Superior temporal gyrus (tissue), 1 donor: ENCODE data around the gene GOLGA8B.
"Not testable (repeated sequence)": the region's sequence is repeated elsewhere in the genome, so short reads cannot be mapped to it uniquely, and the experiment has no call there.

Experiments
- DNase-seq: peaks from one replicate; pipeline ENCODE4 v3.0.0-alpha.2; 2016; ENCODE audit errors: extremely low spot score

GOLGA8B gene

GRCh38 chr15:34598799-34599585 lies 15.5 kb upstream of the GOLGA8B start:
- DNase-seq = no peak

GRCh38 chr15:34597316-34597715 lies 13.9 kb upstream of the GOLGA8B start:
- DNase-seq = no peak

DNA sequence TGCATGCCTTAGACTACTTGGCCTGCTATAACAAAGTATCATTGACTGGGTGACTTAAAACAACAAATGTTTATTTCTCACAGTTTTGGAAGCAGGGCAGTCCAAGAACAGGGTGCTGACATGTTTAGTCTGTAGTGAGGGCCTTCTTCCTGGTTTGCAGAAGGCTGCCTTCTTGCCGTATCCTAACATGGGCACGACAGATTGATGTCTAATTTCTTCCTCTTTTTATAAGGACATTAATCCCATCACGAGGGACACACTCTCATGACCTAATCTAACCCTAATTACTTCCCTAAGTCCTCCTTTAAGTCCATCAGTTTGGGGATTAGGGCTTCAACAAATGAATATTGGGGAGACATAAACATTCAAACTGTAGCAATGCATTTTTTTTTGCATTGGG lies 10.9 kb upstream of the GOLGA8B start:
- DNase-seq = no peak

DNA sequence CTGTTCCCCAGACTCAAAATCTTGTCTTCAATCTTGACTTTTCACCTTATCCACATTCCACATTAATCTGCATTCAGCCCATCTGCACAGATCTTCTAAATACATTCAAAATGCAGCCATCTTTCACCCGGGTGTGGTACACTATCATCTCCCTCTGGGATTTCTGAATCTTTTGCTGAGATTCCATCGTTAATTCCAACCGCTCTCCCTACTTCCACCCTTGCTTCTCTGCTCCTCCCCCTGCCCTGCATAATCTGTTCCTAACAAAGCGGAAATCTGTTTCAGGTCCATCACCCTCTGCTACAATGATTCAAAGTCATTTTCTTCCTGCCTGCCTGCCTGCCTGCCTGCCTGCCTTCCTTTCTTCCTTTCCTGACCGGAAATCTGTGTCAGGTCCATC lies 7.9 kb upstream of the GOLGA8B start:
- DNase-seq = no peak

DNA sequence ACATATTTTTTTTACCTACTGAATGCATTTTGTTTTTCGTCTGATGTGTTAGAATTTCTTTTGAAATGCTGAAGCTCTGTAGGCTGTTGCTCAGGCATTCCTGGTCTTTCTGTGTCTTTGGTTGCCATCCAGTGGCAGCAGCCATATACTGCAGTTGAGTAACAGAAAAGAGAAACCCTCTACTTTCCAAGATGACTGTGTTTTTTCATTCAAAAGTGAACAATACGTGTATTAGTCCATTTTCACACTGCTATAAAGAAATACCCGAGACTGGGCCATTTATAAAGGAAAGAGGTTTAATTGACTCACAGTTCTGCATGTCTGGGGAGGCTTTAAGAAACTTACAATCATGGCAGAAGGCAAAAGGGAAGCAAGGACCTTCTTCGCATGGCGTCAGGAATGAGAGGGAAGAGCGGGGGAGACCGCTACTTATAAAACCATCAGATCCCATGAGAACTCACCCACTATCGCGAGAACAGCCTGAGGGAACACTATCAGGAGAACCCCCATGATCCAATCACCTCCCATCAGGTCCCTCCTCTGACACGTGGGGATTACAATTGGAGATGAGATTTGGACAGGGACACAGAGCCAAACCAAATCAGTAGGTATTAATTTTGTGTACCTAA lies 4.7 kb upstream of the GOLGA8B start:
- DNase-seq = peak; percentile 83

GRCh38 chr15:34585966-34586365 lies 2.5 kb upstream of the GOLGA8B start:
- DNase-seq = not testable (repeated sequence)

GRCh38 chr15:34584996-34585395 lies 1.5 kb upstream of the GOLGA8B start:
- DNase-seq = no peak

DNA sequence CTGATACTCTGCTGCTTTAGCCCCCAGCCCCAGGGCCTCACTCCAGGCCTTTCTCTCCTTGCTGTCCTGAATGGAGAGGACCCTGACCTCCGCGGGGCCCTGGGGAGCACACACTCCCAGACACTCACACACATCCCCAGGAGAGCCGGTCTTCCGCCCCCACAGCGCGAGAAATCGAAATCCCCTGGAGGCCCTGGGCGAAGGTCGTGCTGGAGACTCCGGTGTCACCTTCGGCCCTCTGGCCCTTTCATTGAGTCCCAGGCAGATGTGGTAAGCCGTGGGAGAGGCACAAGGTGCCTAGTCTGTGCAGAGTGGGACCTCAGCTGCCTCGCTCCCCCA lies 848 bp upstream of the GOLGA8B start:
- no peak for DNase-seq

GRCh38 chr15:34582461-34583371 lies 735 bp downstream of the GOLGA8B start:
- no peak for DNase-seq

DNA sequence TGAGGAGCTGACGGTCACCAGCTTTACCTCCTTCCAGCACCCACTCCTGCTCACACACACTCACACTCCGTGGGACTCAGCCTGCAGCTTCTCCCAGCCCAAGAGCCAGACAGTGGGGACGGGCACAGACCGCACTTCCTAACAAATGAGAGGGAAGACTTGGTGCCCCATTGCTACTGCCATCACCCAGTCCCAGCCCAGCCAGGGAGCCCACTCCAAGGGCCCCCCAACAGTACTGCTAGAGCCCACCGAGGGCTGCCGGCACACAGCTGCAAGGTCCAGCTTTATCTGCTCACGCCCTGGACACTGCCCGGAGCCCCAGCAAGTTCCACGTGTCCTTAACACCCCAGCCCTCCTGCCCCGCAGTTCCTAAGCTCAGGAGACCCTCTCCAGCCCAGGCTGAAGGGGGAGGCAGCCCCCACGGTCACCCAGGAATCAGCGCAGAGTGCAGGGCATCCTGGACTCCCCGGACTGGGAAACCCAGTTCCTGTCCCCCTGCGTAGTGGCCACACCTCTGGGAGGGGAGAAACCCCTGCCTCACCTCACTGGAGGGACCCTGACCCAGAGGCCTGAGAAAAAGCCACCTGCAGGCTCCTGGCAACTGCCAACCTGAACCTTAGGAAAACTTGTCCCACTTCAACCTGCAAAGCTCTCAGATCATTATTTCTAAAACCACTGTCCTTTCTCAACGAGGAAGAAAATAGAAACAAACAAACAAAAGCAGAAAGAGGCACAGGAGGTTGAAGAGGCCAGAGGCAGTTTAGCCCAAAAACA lies 1.6 kb downstream of the GOLGA8B start:
- not testable (repeated sequence) for DNase-seq

DNA sequence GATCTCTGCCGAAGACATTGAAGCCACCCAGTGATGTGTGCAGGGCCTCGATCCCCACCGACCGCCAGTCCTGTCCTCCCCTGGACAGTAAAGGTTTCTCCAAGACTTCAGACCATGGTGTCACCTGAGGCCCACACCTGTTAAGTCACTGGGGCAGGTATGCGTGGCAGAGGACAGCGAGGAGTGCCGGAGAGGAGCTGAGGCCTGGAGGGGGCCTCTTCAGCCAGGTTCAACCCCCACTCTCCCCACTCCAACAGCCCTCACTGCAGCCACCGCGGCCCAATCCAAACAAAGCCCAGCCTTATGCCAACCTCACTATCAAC lies 2.4 kb downstream of the GOLGA8B start:
- no peak for DNase-seq

- DNase-seq = not testable (repeated sequence)
Measured at GRCh38 chr15:34580251-34581042, 3.0 kb downstream of the GOLGA8B start.

GRCh38 chr15:34578283-34578674 lies 5.2 kb downstream of the GOLGA8B start:
- DNase-seq = no peak

DNA sequence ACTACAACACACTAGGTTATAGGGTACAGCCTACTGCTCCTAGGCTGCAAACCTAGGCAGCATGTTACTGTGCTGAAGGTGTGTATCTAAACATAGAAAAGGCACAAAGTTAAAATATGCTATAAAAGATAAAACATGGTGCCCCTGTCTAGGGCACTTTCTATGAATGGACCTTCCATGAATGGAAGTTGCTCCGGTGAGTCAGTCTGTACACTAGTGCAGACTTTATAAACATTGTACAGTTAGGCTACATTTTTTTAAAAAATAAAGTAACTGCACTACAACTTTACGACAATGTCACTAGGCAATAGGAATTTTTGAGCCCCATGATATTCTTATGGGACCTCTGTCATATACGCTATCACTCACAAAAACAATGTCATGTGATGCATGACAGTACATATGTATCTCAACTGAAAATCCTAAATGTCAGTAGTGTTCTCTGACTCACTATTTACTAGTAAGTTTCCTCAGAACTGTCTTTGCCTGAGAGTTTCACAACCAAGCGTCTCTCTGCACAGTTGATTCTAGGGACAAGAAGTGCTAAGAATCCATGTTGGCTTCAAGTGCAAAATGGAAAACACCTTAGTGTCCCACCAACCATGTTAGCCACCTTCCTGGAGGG lies 5.7 kb downstream of the GOLGA8B start:
- not testable (repeated sequence) for DNase-seq

DNA sequence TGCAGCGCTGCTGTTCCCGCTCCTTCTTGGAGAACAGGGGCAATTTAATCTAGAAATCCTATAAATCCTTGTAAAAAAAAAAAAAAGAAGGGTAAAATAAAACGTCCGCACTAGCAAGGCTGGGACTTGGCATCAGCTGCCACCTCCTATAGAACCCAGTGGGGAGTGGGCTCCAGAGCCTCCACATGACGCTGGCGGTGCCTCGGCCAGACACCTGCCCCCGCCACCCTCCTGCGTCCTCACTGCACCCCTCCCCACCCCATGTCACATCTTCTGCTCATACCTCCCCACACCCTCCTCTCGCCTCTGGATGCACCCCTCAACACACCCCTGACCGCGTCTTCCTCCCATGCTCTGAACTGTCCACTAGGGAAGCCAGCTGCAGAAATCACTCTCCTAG lies 8.4 kb downstream of the GOLGA8B start:
- not testable (repeated sequence) for DNase-seq

DNA sequence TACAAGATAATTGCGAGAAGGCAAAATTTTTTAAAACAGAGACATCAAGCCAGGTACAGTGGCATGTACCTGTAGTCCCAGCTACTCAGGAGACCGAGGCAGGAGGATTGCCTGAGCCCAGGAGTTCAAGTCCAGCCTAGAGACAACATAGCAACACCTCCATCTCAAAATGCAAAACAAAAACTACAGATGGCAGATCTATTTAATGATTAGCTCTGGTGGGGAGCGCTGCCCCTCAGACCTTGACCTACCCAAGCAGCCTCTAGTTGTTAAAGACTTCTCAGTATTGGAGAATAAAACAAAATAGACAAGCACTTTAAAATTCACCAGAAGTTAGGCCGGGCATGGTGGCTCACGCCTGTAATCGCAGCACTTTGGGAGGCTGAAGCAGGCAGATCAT lies 10.5 kb downstream of the GOLGA8B start:
- DNase-seq = not testable (repeated sequence)

GRCh38 chr15:34572019-34572641 lies 11.3 kb downstream of the GOLGA8B start:
- DNase-seq = not testable (repeated sequence)

- DNase-seq = not testable (repeated sequence)
Measured at GRCh38 chr15:34569670-34570396, 13.6 kb downstream of the GOLGA8B start.

DNA sequence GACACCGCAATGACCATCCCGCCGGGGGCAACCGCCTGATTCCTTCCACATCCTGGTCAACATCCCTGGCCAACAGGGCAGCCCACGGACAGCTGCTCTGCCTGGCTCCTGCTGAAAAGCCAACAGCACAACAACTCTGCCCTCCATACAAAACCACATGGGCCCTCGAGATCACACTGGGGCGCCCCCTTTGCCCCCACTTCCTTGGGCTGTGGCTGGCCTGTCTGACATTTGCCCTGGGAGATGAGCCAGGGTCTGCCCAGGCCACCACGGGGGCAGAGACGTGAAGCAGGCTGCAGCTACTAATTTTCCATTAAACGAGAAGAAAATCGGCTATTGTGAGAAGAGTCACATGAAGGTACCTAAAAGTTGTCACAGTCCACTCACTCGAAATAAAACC lies 16.3 kb downstream of the GOLGA8B start:
- DNase-seq = not testable (repeated sequence)
